ENCODE results near the gene UBR4. TPM values are rescaled to one million over a fixed set of nuclear protein-coding genes. Genes with fewer than 3 reads are reported as not detected.
A peak's percentile ranks its signal among the peaks of the same experiment; 100 is the strongest.
"Not testable (repeated sequence)": the region's sequence is repeated elsewhere in the genome, so short reads cannot be mapped to it uniquely, and the experiment has no call there.

UBR4 gene
- total and polyA plus RNA-seq, 7 donors = 89.9 to 185 (median 118) TPM

DNA sequence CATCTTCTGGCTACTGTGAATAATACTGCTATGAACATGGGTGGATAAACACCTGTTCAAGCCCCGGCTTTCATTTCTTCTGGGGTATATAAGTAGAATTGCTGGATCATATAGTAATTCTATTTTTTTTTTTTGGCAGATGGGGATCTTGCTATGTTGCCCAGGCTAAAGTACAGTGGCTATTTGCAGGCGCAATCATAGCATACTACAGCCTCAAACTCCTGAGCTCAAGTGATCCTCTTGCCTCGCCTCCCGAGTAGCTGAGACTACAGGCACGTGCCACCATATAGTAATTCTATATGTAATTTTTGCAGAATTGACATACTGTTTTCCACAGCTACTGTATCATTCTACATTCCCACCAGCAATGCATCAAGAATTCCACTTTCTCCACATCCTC is 27.8 kb downstream of the UBR4 start:
- Histone ChIP-seq H3K9me3 (no peaks in the 10 kb centered on the region), H3K27me3 (ENCODE audit: insufficient read depth in 3 of 3, low read length in 2 of 3) (no peaks in the 10 kb centered on the region), H3K27ac (no peak overlapping the region), H3K36me3 (ENCODE audit: insufficient read depth in 1 of 2, low read depth in 1 of 2) (peaks cover 19 to 100% of the 10 kb centered on the region in 2 donors), H3K4me3 (no peak overlapping the region), H3K4me1 (no peaks in the 10 kb centered on the region)
- DNase-seq (no peak), ATAC-seq (no peak)
- 94 to 98% (median 95%) methylated on average over 5 of the region's 5 CpGs for WGBS, 3 donors
- TF ChIP-seq, protein P1, sequence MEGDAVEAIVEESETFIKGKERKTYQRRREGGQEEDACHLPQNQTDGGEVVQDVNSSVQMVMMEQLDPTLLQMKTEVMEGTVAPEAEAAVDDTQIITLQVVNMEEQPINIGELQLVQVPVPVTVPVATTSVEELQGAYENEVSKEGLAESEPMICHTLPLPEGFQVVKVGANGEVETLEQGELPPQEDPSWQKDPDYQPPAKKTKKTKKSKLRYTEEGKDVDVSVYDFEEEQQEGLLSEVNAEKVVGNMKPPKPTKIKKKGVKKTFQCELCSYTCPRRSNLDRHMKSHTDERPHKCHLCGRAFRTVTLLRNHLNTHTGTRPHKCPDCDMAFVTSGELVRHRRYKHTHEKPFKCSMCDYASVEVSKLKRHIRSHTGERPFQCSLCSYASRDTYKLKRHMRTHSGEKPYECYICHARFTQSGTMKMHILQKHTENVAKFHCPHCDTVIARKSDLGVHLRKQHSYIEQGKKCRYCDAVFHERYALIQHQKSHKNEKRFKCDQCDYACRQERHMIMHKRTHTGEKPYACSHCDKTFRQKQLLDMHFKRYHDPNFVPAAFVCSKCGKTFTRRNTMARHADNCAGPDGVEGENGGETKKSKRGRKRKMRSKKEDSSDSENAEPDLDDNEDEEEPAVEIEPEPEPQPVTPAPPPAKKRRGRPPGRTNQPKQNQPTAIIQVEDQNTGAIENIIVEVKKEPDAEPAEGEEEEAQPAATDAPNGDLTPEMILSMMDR (IDR thresholded peaks at IDR 0.05) = no peak
- intact Hi-C loops (cut with DNase I) = loop anchor here in 1 of 2 donors (5.0 kb wide), 1 partner anchor 35 kb away; no protein-coding TSS in a partner anchor

DNA sequence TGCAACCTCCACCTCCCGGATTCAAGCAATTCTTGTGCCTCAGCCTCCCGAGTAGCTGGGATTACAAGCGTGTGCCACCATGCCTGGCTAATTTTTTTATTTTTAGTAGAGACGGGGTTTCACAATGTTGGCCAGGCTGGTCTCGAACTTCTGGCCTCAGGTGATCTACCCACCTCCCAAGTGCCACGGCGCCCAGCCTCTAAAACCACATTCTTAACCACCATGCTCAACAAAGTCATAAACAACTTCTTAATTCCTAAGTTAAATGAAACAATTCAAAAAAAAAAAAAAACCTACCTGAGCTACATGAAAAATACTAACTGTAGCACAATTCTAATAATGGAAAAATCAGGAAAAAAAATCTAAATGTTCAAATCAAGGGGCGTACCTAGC is 29.8 kb downstream of the UBR4 start:
- WGBS, 3 donors = 88 to 91% (median 90%) methylated on average over 8 of the region's 8 CpGs
- intact Hi-C loops (cut with DNase I) = loop anchor here (2.0 to 5.0 kb wide), 2 partner anchors 33 to 61 kb away; no protein-coding TSS in a partner anchor
- not testable (repeated sequence) for H3K4me1 ChIP-seq; DNase-seq; ATAC-seq; H3K9me3 ChIP-seq; H3K4me3 ChIP-seq; H3K27me3 ChIP-seq (ENCODE audit: insufficient read depth in 3 of 3, low read length in 2 of 3); H3K27ac ChIP-seq
- H3K36me3 ChIP-seq (ENCODE audit: insufficient read depth in 1 of 2, low read depth in 1 of 2) = peaks cover 22 to 100% of the 10 kb centered on the region in 2 donors

DNA sequence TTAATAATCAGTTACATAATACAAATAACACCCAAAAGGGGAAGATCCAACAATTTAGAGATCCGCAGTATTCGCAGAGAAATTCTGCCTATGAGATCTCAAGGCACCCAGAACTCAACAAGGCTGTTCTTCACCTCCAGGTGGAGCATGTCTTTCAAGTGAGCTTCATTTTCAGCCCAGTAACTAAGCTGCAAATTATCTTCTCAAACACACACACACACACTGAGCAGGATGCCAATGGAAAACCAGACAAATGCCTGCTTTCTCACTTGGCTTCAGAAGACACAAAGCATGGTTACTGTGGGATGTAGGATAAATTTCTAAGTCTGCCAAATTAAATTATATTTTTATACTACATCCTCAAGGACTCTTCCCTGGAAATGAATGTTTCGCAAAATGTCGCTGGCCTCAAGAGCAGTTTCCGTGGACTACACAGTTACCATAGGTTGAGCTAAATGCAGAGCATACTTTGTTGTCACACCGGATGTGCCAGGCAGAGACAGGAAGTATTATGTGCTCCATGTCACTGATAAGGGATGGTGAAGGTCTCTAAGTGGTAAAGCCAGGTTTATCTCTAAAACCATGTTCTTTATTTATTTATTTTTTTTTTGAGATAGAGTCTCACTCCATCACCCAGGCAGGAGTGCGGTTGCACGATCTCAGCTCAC is 30.3 kb downstream of the UBR4 start:
- no peak overlapping the region for H3K4me3 ChIP-seq
- no peak overlapping the region for H3K27ac ChIP-seq
- DNase-seq = no peak
- peak in 1 of 4 donors; percentile 64 for ATAC-seq
- intact Hi-C loops (cut with DNase I) = loop anchor here (2.0 to 5.0 kb wide), 3 partner anchors 32 to 61 kb away; no protein-coding TSS in a partner anchor
- no peaks in the 10 kb centered on the region for H3K9me3 ChIP-seq
- H3K27me3 ChIP-seq (ENCODE audit: insufficient read depth in 3 of 3, low read length in 2 of 3) = no peaks in the 10 kb centered on the region
- no peaks in the 10 kb centered on the region for H3K4me1 ChIP-seq
- H3K36me3 ChIP-seq (ENCODE audit: insufficient read depth in 1 of 2, low read depth in 1 of 2) = peaks cover 24 to 100% of the 10 kb centered on the region in 2 donors
- TF ChIP-seq, protein P1 (IDR thresholded peaks at IDR 0.05) = no peak
- WGBS, 3 donors = 87 to 92% (median 90%) methylated on average over 8 of the region's 8 CpGs

DNA sequence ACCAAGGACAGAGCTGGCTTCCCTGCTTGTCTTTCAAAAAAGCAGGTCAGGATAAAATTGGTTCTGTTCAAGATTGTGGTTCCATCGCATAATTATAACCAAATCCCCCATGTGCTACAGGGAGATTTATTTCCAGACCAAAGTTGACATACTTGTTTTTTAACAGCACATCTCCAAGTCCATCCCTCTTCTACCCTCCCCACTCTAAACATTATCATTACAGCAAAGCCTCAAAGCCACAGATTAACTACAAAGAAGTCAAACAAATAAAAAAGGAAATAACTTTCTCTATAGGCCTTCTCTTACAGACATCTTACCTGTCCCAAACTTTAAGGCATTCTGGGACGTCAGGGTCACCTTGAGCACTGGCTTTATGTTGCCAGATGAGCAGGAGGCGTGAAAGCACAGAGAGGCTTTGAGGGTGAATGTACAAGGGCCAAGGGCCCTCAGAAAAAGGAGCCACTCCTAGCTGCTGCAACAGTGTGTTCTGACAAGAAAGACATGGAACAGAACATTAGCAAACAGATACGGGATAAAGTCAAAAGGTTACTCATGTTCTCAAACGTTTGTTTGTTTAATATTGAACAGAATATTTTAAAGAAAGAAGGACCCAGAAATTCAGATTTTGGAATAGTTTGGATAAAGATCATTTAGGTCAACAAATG is 31.2 kb downstream of the UBR4 start:
- TF ChIP-seq, protein P1 (IDR thresholded peaks at IDR 0.05) = no peak
- H3K36me3 ChIP-seq (ENCODE audit: insufficient read depth in 1 of 2, low read depth in 1 of 2) = peaks cover 31 to 100% of the 10 kb centered on the region in 2 donors
- WGBS, 3 donors = 73 to 77% (median 75%) methylated on average over 5 of the region's 5 CpGs
- DNase-seq = no peak
- no peak overlapping the region for H3K27ac ChIP-seq
- H3K9me3 ChIP-seq = no peaks in the 10 kb centered on the region
- H3K4me1 ChIP-seq = no peaks in the 10 kb centered on the region
- intact Hi-C loops (cut with DNase I) = loop anchor here in 1 of 2 donors (5.0 kb wide), 1 partner anchor 37 kb away; no protein-coding TSS in a partner anchor
- H3K27me3 ChIP-seq (ENCODE audit: insufficient read depth in 3 of 3, low read length in 2 of 3) = no peaks in the 10 kb centered on the region
- no peak for ATAC-seq
- H3K4me3 ChIP-seq = no peak overlapping the region

DNA sequence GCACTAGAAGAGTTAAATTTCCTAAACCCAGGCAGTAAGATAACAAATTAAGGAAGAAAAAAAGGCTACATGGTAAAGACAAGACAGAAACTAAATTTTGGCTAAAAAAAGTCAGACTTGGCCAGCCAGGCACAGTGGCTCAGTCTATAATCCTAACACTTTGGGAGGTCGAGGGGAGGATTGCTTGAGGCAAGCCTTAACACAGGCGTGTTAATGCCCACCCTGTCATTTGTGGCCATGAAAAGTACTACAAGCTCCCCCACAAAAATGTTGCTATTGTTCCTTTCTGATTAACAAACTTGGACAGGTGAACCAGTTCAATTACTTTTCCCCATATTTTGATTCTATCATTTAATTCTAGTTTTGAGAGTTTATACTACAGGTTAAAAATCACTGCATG is 32.3 kb downstream of the UBR4 start:
- 63 to 85% (median 68%) methylated on average over 2 of the region's 2 CpGs for WGBS, 3 donors
- intact Hi-C loops (cut with DNase I) = loop anchor here in 1 of 2 donors (5.0 kb wide), 1 partner anchor 36 kb away; no protein-coding TSS in a partner anchor
- DNase-seq (no peak), ATAC-seq (no peak)
- TF ChIP-seq, protein P1 (IDR thresholded peaks at IDR 0.05) = no peak
- no peak overlapping the region for H3K27ac ChIP-seq
- no peaks in the 10 kb centered on the region for H3K9me3 ChIP-seq
- H3K4me1 ChIP-seq = no peaks in the 10 kb centered on the region
- H3K4me3 ChIP-seq = no peak overlapping the region
- H3K27me3 ChIP-seq (ENCODE audit: insufficient read depth in 3 of 3, low read length in 2 of 3) = no peaks in the 10 kb centered on the region
- peaks cover 31 to 100% of the 10 kb centered on the region in 2 donors for H3K36me3 ChIP-seq (ENCODE audit: insufficient read depth in 1 of 2, low read depth in 1 of 2)

Measured in psoas muscle (tissue), 8 donors.